GM12874 (cell line): Measurements from ENCODE around the gene CTIF.

Experiments
- TF ChIP-seq, protein P1 (sequence below): IDR thresholded peaks from 2 replicates; pipeline ENCODE4 v1.5.1; 2011; ENCODE audit warnings: low read depth, mild to moderate bottlenecking, control low read depth, low read length, moderate library complexity; ENCODE audit not compliant: insufficient read depth

Gene CTIF

DNA sequence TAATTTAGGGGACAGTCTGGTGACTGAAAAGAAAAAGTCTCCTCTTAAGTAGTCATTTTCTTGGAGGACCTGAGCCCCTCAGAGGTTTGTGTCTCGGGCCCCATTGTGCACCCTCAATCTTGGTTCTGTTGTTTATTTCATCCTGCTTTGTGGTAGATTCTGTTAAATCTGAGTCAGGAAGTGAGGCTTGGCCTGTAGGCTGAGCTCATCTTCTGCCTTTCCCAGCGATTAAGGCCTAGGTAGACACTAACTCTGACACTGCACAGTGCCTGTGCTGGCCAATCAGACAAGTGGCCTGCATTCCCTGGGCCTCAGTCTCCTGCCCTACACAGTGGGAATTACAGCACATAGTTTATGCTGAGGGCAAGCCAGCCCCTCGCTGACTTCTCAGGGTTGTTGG, 80.2 kb downstream of the CTIF start:
- TF ChIP-seq, protein P1, sequence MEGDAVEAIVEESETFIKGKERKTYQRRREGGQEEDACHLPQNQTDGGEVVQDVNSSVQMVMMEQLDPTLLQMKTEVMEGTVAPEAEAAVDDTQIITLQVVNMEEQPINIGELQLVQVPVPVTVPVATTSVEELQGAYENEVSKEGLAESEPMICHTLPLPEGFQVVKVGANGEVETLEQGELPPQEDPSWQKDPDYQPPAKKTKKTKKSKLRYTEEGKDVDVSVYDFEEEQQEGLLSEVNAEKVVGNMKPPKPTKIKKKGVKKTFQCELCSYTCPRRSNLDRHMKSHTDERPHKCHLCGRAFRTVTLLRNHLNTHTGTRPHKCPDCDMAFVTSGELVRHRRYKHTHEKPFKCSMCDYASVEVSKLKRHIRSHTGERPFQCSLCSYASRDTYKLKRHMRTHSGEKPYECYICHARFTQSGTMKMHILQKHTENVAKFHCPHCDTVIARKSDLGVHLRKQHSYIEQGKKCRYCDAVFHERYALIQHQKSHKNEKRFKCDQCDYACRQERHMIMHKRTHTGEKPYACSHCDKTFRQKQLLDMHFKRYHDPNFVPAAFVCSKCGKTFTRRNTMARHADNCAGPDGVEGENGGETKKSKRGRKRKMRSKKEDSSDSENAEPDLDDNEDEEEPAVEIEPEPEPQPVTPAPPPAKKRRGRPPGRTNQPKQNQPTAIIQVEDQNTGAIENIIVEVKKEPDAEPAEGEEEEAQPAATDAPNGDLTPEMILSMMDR = no peak

- TF ChIP-seq, protein P1 = no peak
Observed at GRCh38 chr18:48619501-48619900, 80.7 kb downstream of the CTIF start.

DNA sequence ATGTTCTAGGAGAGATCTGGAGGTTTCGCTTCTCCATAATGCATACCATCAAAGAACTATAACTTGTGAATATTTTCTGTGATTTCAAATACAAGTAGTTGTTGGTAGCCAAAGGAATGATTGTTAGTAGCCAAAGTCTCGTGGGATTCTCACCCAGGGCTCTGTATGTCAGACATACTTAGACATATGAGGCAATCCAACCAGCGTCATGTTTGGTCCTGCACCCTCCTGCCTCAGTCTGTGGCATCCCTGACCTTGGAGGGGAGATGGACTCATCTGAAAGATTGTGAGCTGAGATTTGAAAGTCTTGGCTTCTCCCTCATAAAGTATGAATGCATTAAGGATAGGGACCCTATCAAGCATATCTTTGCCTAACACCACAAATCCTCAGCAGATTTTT, 81.2 kb downstream of the CTIF start:
- TF ChIP-seq, protein P1 = no peak

- TF ChIP-seq, protein P1 = no peak
Observed at GRCh38 chr18:48621240-48621639, 82.4 kb downstream of the CTIF start.

GRCh38 chr18:48621815-48622555, 83.2 kb downstream of the CTIF start:
- TF ChIP-seq, protein P1 = no peak

- TF ChIP-seq, protein P1 = no peak
Observed at GRCh38 chr18:48622911-48623431, 84.1 kb downstream of the CTIF start.

GRCh38 chr18:48623468-48624235, 84.8 kb downstream of the CTIF start:
- TF ChIP-seq, protein P1 = no peak
